Right renal pelvis (tissue), 4 donors: Measurements from ENCODE around the gene EEIG1. TPM values are rescaled to one million over a fixed set of nuclear protein-coding genes. Genes with fewer than 3 reads are reported as not detected.

ENCODE experiments used
- DNase-seq, 4 donors: peaks; one replicate each; pipeline ENCODE4 v3.0.0-alpha.2; 2013; ENCODE audit warnings: low read depth in 4 of 4, low spot score in 3 of 4, missing footprints in 1 of 4
- polyA plus RNA-seq, 4 donors: library from polyadenylated mRNA; unstranded; fragments of 120-200 nt; gene quantifications; one replicate each; pipeline ENCODE4 v1.2.1, GENCODE V29; 2013; ENCODE audit not compliant: insufficient read length in 4 of 4

Gene EEIG1
- polyA plus RNA-seq, 4 donors, result 32.1 to 45.7 (median 37.3) TPM

- DNase-seq, result no peak
These were observed 21.1 kb upstream of the EEIG1 start for GRCh38 chr9:128001779-128002298.

GRCh38 chr9:128001151-128001778 lies 20.5 kb upstream of the EEIG1 start:
- DNase-seq, result no peak

DNA sequence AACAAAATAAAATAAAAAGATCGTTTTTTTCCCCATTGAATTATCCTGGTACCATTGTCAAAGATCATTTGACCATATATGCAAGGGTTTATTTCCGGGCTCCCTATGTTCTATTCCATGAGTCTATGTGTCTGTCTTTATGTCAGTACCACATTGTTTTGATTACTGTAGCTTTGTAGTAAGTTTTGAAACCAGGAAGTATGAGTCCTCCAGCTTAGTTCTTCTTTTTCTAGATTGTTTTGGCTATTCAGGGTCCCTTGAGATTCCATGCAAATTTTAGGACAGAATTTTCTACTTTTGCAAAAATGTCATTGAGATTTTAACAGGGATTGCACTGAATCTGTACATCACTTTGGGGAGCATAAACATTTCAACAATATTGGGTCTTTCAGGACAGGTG lies 18.7 kb upstream of the EEIG1 start:
- DNase-seq, result no peak

- DNase-seq, result no peak
These were observed 12.9 kb upstream of the EEIG1 start for GRCh38 chr9:127993721-127994120.

DNA sequence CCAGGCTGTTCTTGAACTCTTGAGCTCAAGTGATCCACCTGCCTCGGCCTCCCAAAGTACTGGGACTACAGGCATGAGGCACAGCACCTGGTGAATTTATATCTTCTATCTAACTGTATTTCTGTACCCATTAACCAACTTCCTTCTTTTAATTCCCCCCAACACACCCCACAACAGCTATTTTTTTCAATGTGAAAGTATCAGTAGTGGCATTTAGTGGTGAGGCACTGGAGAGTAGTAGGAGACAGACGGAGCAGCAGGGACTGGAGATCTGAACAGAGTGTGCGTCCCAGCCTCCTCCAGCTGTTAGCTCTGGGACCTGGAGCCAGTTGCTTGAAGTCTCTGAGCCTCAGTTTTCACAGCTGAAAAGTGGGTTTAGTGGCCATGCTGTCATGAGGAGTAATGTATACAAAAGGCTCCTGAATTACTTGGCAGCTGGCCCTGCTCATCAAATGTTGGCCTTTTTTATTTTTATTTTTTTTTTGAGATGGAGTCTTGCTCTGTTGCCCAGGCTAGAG lies 11.0 kb upstream of the EEIG1 start:
- no peak for DNase-seq

DNA sequence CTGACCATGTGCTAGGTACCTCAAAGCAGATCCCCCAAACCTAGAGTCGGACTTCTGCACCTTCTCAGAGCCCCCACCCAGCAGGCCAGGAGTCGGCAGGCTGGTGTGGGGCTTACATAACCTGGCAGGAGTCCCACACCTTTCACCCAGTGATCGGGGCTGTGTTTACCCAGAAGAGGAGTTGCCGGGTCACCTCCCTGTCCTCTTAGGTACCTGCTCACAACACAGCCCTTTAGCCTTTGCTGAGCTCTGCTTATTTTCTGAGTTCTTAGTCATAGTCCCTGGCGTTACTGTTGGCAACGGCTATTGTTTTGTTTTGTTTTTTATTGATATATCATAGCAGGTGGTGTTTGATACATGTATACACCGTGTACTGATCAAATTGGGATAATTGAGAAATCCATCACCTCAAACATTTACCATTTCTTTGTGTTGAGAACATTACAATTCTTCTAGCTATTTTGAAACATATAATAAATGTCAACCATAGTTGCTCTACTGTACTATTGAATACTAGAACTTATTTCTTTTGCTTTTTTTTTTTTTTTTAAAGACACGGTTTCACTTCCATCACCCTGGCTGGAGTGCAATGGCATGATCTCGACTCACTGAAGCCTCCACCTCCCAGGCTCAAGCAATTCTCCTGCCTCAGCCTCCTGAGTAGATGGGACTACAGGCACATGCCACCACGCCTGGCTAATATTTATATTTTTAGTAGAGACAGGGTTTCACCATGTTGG lies 10.4 kb upstream of the EEIG1 start:
- no peak for DNase-seq

DNA sequence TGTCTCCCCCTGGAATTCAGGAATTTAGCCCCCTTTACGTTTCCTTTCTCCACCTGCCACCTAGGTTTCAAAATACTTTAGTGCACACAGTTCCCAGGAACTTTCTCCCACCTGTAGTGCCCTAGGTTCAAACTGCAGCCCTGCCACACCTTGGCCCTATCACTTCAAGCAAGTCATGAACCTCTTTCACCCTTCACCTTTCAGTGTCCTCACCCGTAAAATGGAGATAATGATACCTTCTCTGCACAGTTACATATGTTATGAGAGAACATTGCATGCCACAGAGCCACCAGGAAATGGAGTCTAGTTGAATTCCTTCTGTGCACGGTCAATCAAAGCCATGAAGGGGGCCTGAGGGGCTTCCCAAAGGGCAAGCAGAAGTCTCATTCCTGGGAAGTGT lies 9.8 kb upstream of the EEIG1 start:
- no peak for DNase-seq

DNA sequence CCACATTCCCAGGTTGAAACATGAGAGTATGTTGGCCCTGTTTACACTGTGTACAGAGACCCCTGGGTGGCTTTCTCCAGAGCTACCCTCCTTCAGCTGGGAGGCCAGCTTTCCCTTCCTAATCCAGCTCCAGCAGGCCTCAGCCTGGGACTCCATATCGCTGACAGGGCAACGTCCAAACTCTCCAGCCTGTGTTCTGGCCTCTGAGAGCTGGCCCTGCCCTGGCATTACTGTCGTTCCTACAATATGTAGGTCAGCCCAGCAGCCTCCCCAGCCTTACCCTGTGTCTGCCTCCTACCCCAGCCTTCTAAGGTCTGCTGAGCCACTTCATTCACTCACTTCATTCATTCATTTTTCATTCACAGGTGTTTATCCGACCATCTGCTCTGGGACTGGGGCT lies 8.3 kb upstream of the EEIG1 start:
- no peak for DNase-seq

GRCh38 chr9:127987103-127987614 lies 6.4 kb upstream of the EEIG1 start:
- DNase-seq, result no peak

DNA sequence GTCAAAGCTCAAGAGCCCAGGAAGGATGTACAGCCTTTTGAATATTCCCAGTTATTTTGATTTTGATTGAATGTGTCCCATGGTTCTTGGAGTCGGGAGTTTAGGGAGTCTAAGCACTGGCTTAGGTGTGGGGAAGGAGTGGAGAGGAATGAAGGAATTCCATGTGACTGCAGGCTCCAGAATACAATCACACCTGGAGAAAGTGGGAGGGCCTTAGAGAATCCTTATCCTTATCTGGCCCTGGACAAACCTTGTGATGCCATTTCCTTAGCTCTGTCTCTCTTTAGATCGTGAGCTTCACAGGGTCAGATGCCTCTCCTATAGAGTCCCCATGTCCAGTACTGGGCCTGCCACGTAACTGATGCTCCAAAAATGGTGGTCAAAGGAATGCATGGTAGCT lies 4.2 kb upstream of the EEIG1 start:
- DNase-seq, result no peak

DNA sequence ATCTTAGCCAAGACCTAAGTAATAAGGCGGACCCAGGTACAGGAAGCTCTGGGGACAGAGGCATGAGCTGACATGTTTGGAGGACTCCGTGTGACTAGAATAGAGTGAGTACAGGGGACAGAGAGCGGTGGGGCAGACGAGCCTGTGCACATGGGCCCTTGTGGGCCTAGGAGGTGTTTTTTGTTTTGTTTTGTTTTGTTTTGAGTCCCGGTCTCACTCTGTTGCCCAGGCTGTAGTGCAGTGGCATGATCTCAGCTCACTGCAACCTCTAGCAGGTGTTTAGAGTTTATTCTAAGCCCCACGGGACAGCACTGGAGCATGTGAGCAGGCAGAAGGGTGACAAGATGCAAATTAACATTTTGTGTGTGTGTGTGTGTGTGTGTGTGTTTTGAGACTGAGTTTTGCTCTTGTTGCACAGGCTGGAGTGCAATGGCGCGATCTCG lies 3.1 kb upstream of the EEIG1 start:
- DNase-seq, result no peak

DNA sequence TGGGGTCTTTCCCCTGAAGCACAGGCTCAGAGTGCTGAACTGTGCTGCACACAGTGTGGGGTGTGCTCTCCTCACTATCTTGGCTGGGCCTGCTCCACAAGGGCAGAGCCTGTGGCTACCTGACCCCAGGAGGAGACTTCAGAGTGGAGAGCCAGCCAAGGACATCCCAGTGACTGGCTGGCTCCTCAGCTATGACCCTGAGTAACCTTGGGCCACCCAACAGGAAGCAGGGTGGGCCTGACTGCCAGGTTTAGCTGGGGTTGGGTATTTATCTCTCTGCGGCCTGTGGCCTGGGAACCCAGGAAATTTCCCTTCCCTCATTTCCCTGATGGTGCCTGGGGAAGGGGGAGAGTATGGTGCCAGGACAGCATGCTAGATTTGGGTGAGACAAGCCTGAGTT lies 2.1 kb upstream of the EEIG1 start:
- no peak for DNase-seq

- DNase-seq, result no peak
These were observed 851 bp upstream of the EEIG1 start for GRCh38 chr9:127981559-127982121.

DNA sequence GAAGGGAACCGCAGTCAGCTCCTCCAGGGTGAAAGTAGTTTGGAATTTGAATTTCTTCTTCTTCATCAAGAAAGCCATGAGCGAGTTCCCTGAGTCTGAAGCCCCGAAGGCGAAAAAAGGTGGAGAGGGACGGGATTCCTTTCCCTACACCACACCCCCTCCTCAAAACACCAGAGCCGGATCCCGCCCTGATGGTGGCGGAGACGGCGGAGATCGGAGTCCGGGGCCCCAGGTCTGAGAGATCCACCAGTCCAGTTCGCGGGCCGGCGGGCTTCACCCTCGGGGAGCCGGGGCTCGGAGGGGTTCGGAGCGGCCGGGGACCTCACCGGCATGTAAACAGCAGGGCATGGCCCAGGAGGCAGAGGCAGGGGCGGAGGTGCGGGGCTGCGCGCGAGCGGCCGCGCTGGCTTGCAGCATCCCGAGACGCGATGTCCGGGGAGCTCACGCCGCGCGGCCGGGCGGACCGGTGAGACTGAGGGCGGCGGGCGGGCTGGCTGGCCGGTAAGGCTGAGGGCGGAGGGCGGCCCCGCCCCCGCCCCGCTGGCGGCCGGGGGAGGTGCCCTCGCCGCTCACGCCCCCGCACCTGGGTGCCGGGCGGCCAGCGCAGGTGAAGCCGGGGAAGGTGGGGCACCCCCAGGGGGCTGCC lies 606 bp downstream of the EEIG1 start:
- no peak for DNase-seq

DNA sequence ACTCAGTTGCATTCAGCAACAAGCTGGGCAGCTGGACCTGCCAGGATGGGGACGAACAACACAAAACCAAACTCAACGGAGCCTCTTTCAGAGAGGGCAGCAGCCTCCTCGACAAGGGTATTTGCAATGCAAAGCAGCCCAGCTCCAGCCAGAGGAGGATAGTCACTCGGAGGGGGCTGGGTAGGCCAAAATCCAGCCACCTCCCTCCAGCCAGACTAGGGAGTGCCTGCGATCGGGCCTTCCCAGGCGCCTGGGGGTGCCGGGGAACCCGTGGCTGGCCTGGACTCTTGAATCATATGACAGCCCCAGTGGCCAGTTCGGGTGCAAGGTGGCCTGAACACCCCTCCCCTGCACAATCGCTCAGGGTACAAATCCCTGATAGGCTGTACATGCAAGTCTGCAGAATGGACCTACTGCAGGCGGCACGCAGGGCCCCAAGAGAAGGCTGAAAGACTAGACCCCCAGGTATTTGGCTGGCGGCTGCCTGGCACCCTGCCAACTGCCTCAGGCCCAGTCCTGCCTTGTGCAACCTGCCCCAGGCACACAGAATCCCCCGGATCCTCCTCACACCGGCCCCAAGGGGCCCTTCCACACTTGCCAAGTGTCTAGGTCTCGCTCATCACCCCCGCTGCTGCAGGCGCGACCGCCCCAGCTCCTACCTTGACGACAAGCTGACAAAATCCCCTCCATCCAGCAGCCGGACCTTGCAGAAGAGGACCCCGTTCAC lies 1.3 kb downstream of the EEIG1 start:
- DNase-seq, result no peak

- no peak for DNase-seq
These were observed 1.8 kb downstream of the EEIG1 start for GRCh38 chr9:127979015-127979332.

GRCh38 chr9:127977884-127978647 lies 2.7 kb downstream of the EEIG1 start:
- no peak for DNase-seq

- DNase-seq, result no peak
These were observed 3.5 kb downstream of the EEIG1 start for GRCh38 chr9:127977009-127977883.

- no peak for DNase-seq
These were observed 4.3 kb downstream of the EEIG1 start for GRCh38 chr9:127976498-127976897.
